AG09319 (cell line): Measurements from ENCODE around the gene GATAD2A.

Experiments
- DNase-seq: peaks from one replicate; pipeline ENCODE4 v3.0.0-alpha.2; 2010; ENCODE audit warnings: low read depth; ENCODE audit errors: extremely low read depth
- TF ChIP-seq, protein P1 (sequence below): IDR thresholded peaks from 2 replicates; pipeline ENCODE4 v1.5.1; 2011; ENCODE audit warnings: low read depth, mild to moderate bottlenecking, inconsistent platforms, low read length, moderate library complexity

Gene GATAD2A

DNA sequence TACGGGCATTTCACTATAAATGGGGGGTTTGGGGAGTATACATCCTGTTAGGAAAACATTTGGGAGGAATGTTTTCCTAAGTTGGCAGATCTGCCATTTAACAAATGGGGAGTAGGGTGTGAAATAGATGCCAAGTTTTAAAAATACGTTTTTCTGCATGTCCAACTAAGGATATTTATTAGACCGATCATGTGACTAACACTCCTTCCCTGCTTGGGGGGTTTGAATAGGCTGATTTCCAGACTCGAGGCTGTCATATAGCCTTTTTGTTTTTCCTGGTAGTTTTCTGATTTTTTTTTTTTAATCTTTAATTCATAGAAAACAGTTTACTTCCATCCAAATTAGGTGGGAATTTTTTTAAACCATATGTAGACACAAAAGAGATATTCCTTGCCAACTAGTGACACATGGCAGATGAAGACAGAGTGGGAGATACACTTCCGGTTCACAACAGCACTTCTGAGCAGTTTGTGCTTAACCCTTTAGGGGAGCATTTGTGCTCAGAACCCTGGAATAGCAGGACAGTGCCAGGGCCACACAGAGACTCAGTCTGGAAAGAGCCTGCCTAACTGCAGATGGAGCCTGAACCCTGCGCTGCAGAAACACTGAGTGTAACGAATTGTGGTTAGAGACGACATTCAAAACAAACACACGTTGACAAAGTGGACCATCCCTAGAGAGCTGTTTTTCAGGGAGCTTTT lies 5.6 kb upstream of the GATAD2A start:
- TF ChIP-seq, protein P1, sequence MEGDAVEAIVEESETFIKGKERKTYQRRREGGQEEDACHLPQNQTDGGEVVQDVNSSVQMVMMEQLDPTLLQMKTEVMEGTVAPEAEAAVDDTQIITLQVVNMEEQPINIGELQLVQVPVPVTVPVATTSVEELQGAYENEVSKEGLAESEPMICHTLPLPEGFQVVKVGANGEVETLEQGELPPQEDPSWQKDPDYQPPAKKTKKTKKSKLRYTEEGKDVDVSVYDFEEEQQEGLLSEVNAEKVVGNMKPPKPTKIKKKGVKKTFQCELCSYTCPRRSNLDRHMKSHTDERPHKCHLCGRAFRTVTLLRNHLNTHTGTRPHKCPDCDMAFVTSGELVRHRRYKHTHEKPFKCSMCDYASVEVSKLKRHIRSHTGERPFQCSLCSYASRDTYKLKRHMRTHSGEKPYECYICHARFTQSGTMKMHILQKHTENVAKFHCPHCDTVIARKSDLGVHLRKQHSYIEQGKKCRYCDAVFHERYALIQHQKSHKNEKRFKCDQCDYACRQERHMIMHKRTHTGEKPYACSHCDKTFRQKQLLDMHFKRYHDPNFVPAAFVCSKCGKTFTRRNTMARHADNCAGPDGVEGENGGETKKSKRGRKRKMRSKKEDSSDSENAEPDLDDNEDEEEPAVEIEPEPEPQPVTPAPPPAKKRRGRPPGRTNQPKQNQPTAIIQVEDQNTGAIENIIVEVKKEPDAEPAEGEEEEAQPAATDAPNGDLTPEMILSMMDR, result peak; percentile 4; the same call in 1 of the 2 replicates
- DNase-seq, result no peak

DNA sequence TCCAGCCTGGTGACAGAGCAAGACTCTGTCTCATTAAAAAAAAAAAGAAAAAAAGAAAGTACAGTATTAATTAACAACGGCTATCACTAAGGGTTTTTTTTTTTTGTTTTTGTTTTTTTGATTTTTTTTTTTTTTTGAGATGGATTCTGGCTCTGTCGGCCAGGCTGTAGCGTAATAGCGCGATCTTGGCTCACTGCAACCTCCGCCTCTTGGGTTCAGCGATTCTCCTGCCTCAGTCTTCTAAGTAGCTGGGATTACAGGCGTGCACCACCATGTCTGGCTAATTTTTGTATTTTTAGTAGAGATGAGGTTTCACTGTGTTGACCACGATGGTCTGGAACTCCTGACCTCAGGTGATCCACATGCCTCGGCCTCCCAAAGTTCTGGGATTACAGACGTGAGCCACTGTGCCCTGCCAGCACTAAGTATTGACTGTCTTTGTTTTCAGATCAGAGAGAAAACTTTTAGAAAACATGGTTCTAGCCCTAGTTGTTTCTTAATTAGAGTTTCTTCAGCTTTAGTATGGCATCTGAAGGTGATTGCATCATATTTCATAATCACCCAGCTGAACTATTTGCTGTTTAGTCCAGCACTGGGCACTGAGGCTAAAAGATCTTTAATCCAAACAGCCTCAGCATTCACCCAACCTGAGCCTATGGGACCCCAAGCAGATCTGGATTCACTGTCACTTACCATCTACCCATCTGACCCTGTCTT lies 2.7 kb upstream of the GATAD2A start:
- no peak for DNase-seq
- TF ChIP-seq, protein P1, result no peak

DNA sequence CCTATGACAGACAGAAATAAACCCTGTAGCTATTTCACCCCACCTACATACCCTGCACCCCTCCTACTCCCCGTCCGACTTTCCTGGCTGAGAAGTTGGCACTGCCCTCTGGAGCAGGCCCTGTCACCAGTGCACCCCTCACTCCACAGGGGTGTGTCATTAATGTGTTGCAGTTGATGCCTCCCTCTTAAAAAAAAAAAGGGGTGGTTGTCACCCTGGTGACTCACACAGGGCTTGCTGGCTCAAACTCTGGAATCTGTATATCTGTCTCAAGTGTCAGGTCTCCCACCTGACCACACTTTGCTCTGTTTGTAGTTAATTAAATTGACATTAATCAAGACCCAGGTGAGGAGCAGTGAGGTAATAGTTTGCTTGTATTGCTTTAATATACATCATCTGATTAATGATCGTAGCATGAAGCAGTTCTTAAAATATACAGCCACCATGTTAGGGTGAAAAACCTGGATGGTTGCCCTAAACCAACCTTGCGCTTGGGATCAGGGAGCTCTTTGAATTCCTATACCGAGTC lies 2.0 kb upstream of the GATAD2A start:
- no peak for DNase-seq
- TF ChIP-seq, protein P1, result no peak

DNA sequence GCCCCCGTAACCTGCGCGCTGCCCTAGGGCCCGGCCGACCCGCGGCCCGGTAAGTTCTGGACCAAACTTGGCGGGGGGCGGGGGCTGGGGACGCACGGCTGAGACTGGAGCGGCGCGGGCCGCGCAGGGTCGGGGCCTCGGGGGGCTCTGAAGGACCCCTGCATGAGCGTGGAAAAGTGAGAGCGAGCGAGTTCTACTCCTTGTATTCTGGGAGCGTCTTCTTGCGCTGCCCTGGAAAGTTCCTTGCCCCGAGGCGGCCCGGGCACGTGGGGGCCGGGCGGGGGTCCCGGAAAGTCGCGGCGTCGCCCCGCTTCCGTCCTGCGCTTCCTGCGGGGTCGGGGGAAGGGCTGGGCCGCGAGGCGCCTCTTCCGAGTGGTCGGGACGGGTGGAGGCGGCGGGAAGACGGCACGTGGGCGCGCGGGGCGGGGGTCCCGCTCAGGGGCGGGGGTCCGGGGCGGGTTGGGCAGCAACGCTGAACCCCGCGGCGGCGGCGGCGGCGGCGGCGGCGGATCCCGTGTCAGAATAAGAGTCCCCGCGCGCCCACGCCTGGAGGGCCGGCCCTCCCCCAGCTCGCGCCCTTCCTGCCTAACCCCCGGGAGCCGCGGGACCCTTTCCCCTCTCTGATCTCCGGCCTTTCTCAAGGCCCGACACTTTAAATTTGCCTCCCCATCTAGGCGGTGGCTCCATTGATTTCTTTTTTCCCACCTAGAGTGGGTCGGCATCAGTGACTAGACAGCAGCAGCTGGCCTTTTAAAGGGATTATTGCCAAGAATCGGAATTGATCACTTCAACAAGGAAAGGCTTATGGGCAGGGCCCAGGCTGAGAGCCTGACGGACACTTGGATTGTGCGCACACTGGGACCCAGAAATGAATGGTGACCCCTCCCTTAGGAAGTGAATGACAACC lies 749 bp downstream of the GATAD2A start:
- TF ChIP-seq, protein P1, result no peak
- no peak for DNase-seq

DNA sequence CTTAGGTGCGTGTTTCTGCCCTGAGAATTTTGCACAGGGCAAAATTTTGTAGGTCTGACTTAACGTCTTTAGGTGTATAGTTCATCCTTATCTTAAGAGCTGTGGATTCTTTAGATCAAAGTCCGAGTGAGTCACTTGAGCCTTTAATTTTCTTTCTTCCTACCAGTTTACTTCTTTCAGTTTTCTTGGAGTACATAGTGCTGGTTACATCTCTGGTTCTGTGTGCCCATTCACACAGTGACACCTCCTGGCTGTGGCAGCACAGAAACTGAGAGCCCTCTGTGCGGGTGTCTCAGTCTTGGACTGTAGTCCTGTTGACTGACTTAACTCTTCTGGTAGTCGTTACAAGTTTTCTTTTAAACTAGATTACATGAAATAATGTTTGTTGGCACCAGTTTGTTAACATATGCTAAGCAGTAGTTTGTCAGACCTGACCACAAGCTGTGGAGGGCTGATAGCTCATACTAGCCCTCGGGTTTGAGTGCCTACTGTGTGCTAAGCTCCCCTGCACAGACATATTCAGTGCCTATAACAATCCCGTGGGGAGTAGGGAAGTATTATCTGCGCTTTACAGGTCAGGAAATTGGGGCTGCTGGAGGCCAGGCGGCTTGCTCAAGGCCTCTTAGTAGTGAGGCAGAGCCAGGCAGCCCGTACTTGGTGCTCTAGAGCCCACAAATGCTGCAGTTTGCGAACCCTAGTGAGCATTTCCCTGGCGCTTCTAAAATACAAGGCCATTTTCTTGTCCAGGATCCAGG lies 1.6 kb downstream of the GATAD2A start:
- TF ChIP-seq, protein P1, result peak; percentile 38
- DNase-seq, result no peak

DNA sequence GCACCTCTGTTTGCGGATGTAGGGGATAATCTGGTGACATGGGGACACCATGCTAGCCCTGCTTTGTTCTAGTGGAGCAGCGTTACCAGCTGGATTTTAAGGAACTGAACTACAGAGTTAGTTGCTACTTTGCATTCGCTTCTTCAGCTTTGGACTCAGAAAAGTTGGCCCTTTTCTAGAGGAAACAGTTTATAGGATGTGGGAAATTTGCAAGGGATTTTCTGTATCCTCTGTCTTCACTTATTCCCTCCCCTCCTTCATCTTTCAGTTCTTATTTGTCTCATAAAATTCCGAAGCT lies 2.1 kb downstream of the GATAD2A start:
- TF ChIP-seq, protein P1, result no peak
- DNase-seq, result no peak
